Activated CD4-positive, CD25-positive, alpha-beta regulatory T cell treated with anti-CD3 and anti-CD28 coated beads, Interleukin-2, amount 50 U/mL, for 72 hours (primary cell): ENCODE measurements around the gene CCDC91.
"Not testable (repeated sequence)": the region's sequence is repeated elsewhere in the genome, so short reads cannot be mapped to it uniquely, and the experiment has no call there.

Source experiments
- DNase-seq: peaks from one replicate; pipeline ENCODE4 v3.0.0; 2021

The CCDC91 gene

DNA sequence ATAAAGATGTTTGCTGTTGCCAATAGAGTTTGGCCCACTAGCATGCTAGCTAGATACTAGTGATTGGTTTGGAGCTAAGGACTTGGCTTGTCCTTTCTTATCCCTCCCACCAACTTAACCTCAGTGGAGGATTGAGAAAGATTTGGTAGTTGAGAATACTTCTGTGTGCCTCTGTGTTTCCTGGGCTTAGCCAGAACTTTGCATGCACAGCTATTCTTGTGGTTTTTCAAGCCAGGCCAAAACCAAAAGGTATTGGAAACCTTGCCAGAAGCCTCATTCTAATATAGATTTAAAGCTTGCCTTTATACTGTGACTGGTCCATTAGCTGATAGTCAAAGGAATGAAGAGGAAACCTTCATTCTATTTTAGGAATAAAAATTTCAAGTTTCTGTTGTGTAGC, 188.5 kb downstream of the CCDC91 start:
- DNase-seq = no peak

DNA sequence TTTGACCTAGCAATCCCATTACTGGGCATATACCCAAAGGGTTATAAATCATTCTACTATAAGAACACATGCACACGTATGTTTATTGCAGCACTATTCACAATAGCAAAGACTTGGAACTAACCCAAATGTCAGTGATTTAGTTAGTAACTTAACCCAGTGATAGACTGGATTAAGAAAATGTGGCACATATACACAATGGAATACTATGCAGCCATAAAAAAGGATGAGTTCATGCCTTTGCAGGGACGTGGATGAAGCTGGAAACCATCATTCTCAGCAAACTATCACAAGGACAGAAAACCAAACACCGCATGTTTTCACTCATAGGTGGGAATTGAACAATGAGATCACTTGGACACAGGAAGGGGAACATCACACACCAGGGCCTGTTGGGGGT, 189.5 kb downstream of the CCDC91 start:
- DNase-seq = not testable (repeated sequence)

DNA sequence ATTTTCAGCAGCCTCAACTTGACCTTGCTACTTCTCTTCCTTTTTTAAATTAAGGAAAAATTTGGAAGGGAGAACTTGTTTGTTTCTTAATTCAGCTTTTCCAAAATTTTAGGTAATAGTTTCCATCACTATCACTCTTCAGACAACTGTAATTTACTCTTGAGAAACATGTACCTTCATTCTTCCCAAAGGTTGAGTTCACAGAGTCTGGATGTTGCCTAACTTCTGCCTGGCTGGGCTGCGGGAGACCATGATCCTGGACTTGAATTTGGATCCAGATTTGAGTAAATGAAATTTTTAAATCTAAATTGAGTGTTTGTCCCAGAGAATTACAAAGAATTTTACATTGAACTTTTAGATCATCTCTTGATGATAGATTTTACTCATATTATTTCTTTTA, 193.1 kb downstream of the CCDC91 start:
- no peak for DNase-seq

DNA sequence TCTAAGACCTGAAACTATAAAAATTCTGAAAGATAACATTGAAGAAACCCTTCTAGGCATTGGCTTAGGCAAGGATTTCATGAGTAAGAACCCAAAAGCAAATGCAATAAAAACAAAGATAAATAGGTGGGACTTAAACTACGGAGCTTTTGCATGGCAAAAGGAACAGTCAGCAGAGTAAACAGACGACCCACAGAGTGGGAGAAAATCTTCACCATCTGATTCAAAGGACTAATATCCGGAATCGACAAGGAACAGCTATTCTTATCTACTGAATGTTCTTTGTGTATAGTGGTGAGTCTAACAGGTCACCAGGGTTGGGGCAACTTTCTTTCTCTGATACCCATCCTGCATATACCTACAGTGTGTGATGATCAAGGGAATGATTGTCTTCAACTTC, 198.6 kb downstream of the CCDC91 start:
- no peak for DNase-seq

DNA sequence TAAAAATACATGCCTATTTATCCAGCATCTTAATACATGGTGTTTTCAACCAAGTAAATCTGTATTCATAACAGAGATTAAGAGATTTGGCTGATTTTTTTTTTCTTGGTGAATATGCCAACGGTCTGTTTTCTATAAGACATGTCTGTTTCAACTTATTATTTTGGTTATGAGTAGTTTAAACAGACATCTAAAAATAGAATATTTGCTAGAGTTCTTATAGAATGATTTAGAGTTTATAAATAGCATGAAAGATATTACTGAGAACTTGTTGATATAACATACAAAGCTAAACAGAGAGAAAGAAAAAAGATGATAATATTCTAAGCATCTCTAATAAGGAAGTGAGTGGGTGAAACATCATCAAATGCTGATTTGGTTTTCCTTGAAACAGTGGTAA, 199.9 kb downstream of the CCDC91 start:
- no peak for DNase-seq

DNA sequence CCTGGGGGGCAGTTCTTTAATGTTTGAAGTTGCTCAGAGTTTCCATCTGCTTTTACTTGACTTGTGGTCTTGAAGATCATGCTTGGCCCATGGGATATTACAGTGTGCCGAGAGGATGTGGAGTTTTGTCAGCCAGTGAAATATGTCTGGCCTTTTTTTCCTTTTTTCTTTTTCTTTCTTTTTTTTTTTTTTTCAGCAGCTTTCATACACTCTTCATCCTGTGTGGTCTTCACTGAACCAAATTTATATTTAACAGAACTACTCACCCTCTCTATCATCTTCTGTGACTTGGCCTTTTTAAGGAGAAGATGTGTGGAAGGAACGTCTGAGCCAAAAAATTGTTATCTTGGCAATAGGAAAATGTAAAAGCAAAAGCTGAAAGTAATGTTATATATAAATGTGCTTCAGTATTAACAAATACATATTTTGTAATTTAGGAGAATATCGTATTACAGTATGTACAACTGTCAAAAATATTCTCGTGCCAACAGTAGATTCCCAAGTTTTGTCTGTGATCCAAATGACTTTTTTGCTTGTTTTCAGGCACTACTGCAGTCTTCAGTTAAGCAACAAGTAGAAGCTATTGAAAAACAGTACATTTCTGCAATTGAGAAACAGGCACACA, 200.6 kb downstream of the CCDC91 start:
- no peak for DNase-seq

DNA sequence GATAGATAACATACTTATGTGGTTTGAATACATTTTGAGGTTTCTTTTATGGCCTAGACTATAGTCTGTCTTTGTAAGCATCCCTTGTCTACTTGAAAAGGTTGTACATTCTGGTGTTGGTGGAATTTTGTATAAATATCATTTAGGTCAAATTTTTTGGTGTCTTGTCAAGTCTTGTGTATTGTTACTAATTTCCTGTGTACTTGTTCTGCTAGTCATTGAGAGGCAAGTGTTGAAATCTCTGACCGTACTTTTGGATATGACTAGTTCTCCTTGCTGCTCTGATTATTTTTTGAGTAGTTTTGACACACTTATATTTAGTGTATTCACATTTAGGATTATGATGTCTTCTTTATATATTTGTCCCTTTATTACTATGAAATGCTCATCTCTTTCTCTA, 219.6 kb downstream of the CCDC91 start:
- DNase-seq = no peak

DNA sequence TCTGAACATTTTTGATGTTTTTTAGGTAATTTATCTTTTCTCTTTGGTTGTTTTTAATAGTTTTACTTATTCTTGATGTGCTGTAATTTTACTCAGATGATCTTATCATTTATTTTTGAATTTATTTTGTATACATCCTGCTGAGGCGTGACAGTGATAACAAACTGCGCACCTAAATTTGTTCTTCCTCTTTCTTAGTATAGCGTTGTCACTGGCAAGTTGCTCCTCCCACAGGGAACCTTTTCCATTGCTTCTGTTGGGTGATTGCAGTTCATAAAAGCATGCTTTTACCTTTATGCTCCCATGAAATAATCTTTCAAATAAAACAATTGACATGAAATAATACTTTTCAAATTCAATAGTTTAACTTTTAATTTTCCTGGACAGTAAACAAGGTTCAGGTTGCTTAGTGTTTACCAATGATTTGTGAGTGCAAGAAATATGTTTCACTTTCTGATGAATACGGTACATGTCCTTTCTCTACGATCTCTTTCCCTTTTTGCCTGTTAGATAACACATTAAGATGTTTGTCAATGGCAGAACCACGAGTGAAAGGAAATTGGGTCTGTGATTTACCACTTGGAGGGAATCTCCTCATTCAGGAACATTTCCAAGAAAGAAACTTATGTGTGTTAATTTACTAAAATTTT, 223.3 kb downstream of the CCDC91 start:
- DNase-seq = no peak

DNA sequence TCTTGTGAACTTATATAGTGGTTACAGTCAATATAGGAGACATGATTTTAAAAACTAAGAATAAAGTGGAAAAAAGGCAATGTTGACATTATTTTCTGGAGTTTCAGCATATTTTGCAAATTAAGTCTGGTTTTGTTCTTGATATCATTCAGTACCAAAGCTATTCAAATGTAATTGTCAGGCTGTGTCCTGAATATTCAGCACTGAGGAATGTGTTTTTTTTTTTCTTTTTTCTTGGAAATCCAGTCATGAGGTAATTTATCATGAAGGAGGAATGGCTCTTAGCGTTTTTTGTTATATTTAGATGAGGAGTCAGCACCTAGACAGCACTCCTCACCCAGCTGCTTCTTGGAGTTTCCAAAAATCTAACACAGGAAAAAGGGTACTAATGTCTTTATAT, 225.5 kb downstream of the CCDC91 start:
- no peak for DNase-seq

DNA sequence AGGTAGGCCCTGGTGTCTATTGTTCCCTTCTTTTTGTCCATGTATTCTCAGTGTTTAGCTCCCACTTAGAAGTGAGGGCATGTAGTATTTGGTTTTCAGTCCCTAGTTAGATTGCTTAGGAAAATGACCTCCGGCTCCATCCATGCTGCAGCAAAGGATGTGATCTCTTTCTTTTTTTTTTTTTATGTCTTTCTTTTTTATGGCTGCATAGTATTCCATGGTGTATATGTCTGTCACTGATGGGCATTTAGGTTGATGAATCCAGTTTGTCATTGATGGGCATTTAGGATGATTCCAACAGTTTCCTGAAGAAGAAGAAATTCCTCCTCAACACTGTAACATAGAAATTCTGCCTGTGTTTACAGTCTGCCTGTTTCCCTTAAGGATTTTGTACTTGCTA, 231.1 kb downstream of the CCDC91 start:
- no peak for DNase-seq

DNA sequence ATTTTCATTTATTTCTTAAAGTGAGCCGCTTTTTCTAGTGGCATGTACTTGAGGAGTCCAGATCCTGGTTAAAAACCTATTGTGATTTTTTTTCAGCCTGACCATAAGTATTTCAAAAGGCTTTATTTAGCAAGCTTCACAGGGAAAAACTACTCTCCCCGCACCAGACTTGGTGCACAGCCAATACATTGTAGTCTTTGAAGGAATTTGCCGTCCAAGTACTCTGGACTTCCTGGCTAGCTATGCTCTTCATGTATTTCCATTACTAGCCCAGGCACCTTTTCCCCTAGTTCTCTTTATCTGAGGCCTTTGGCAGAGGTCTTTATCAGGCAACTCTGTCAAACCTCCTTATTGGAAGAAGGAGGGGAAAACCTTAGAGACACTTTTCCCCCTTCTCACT, 234.7 kb downstream of the CCDC91 start:
- DNase-seq = no peak

DNA sequence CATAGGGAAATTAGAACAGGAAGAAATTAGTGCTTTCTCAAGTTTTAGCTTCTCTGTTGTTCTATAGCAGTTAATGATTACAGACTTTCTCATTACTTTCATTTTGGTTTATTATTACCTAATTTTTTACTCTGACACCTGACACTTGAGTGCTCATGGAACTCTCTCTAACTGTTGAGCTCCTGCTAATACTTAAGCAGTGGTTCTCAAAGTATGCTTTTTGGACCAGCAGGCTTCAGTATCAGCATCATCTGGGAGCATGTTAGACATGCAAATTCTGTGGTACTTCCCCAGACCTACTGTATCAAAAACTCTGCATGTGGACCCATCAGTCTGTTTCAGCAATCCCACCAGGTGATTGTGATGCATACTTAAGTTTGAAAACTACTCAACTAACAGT, 235.3 kb downstream of the CCDC91 start:
- no peak for DNase-seq

DNA sequence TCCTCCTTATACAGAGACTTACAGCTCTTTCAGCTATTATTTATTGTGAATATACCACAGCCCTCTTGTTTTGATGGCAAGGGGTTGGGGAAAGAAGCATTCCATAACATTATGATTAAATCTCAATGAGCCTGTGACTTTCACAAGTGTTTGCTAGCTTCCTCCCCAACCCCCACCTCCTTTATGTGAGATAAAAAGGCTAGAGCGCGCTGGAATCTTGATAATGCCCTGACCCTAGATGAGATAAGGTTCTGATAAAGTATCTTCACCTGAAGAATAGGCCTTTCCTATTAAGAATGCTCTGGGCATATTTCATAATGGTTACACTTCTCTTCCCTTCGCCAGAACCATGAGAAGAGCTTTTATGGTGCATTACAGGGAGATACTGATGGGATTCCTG, 236.8 kb downstream of the CCDC91 start:
- DNase-seq = no peak

DNA sequence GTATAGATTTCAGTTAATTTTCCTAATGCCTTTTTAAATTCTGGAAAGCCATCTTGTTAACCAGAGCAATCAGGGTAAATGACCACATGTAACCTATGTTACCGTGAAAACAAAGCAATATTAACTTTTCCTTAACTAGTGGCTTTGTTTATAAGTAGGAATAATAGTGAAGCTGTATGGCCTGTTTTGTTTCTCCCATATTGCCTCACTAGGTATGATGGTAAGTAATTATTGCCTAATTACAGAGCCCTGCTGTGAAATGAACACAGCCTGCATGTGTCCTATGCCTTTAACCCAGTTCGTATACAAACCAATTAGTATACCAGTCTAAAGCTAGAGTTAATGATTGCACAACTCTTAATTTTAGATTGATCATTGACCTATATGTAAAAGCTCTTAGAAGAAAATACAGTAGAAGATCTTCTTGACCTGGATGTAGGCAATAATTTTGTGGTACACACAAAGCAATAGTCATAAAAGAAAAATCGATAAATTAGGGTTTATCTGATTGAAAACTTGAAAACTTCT, 249.9 kb downstream of the CCDC91 start:
- DNase-seq = no peak

DNA sequence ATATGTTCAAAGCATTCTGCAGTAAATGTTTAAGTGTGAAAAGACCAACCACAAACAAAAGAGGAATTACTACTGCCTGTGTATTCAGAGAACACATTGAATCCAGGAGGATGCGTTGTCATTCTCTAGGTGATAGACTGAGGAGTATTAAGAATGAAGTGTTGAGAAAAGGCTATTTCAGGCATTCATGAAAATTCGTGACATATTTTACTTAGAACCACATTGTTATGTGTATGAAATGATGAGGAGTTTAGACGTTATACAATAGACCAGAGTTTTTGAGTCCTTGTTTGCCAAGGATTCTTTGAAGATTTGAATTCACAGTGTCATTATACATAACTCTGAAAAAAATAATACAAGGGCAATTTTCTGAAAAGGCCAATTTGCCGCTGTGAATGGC, 251.8 kb downstream of the CCDC91 start:
- DNase-seq = no peak

DNA sequence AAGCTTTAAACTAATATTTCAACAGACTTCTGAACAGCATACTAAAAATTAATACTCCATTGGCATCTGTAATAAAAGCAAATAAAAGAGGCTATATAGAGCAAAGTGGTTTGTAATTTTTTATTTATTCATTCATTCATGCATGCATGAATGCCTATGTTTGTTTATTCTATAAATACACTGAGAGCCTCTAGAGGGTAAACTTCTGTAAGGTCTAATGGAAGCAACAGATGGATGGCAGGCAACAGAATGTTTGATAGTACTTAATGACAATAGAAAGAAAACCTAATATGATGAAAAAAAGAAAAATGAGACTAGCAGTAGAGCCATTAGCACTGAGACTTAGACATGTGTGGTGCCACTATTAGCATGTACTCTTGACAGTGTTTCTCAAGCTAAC, 253.1 kb downstream of the CCDC91 start:
- DNase-seq = no peak

DNA sequence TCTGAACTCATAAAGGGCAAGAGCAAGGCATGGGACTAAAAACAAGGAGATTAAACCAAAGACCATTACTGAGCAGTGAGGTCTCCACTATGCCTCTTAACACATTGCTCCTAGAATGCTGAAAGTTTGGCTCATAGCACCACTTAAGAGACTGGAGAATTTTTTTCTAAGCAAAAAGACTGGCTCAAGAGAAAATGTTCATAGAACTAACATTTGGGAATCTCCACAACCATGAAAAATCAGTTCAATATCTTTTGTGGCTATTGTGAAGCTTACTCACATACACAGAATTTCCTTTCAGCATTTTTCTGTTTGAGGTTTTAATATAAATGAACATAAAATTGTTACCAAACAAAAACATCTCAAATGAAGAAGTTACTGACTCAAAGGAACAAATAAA, 255.8 kb downstream of the CCDC91 start:
- no peak for DNase-seq

DNA sequence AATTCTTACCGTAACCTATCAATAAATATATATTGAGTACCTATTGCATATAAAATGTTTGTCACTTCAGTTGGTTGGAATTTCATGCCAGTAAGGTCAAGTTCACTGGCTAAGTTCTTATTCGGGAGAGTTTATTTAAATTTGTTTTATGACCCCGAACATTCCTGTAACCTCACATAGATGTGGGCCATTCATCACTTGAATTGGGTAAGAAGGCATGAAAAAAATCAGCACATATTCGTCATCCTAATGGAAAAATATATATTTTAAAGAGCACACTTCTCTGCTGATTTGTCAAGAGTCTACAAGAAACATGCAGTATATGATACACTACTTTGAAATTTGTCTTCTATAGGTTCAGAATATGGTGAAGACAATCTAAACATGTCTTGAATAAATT, 263.4 kb downstream of the CCDC91 start:
- no peak for DNase-seq

DNA sequence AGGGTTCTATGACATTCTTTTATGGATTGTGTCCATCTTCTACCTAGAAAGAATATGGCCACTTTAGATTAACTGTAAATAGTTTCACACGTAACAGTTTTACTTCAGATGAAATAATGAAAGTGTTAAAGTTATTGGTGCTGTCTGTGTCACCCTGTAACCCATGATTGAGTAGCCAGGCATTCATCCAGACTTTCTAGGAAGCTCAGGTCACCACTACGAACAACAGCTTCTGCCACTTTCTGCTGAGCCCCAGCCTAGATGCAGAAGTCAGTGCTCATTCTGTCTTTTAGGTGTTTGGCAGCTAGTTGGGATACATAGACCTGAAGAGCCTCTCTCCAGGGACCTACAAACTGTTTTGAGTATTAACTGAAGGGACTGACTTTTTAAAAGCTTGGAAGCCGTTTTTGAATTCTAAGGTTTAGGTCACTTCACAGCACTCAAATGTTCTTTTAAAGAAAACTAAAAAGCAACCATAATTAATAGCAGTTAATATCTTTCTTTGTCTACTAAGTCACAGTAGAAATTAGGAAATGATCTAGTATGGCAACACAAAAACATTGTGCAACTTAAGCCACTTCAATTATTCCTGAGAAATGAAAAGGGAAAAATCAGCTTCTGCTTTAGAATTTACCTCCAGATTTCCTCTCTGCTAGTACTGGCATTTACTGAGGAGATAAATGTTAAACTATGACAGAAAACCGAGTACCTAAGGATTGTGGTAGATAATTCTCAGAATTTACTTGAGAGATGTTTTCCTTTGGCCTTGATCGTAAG, 266.9 kb downstream of the CCDC91 start:
- DNase-seq = no peak

DNA sequence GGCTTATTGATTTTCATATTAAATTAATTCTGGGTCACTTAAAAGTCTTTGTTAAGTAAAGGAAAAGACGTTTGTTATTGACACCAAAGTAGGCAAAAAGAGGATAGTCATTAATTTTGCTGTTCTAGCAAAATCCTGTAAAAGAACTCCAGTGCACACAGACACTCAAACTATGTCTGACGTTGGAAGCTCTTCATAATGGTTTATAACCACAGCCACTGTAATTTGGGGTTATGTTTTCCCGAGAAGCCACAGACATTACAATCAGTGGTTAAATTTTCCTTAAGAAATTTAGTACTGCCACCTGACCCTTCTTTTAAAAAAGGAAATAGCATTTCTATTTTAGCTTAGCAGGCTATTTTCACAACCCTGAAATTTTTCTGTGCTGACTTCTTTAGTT, 267.5 kb downstream of the CCDC91 start:
- no peak for DNase-seq

DNA sequence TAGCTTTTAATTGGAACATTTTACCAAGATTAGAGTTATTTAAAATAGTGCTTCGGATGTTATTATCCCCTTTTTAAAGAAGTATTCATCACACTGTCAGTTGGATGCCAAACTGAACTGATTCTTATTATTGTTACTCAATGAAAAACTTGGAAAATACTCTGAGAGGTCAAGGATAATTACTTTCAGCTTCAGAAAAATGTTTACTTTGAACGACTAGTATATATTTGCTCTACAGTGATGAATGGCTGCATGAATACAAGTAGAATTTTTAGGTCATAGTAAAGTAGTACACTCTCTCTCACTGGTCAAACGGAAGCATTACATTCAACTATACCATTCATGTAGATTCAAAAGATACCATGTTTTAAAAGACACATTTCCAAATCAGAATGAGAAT, 269.2 kb downstream of the CCDC91 start:
- no peak for DNase-seq

DNA sequence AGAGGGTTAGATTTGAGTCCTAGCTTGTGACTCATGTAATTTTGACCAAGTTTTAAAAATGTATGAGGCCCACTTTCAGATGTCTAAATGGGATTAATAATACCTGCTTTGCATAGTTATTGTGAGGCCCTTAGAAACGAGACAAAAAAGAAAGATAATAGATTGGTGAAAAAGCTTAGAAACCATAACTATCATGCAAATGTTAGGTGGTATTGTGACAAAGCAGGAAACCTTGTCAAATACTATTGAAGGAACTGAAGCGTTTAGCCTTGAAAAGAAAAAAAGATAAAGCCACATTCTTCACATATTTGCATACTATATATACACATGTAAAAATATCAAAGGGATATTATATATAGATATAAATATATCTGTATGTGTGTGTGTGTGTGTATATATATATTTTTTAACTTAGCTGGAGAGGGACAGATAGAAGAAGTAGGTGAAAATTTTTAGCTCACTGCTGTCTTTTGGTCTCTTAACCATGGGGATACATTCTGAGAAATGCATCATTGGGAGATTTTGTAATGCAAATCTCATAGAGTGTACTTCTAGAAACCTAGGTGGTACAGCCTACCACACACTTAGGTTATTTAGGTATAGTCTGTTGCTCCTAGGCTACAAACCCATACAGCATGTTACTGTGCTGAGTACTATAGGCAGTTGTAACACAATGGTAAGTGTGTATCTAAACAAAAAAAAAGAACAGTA, 270.3 kb downstream of the CCDC91 start:
- DNase-seq = no peak

DNA sequence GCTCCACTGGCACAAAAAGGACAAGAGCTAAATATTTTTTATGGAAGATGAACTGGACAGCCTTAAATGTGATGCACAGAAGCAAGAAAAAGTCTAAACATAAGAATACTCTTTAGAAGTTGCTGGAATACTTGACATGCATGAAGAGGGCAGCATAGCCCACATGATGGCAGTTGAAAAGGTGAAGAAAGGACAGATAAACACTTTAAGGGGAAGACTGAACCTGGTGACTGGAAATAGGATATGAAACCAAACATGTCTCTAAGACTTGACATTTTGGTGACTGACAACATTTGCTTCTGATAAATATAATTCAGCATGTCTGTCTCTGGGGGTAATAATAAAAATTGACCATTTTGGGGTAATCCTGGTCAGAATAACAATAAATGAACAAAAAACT, 273.1 kb downstream of the CCDC91 start:
- no peak for DNase-seq

DNA sequence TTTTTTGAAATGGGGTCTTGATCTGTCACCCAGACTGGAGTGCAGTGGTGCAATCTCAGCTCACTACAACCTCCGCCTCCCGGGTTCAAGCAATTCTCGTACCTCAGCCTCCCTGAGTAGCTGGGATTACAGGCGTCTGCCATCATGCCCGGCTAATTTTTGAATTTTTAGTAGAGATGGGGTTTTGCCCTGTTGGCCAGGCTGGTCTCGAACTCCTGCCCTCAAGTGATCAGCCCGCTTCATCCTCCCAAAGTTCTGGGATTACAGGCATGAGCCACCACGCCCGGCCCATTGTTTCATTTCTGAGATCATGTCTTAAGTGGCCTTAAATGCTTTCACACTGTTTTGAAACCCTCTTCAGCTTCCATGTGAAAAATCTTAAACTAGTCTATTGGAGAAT, 281.5 kb downstream of the CCDC91 start:
- DNase-seq = not testable (repeated sequence)
